Esophagus squamous epithelium (tissue), 5 donors: ENCODE results near the gene FOXK2. TPM values are rescaled to one million over a fixed set of nuclear protein-coding genes. Genes with fewer than 3 reads are reported as not detected.

Experiments
- DNase-seq: peaks from one replicate; lab custom pipeline; 2025; lab: John Stamatoyannopoulos, UW
- H3K27ac ChIP-seq, 4 donors: fragments of 200-600 bp; sonication (generic); one replicate each; pipeline ENCODE4 v1.5.1; 2016 to 2019; ENCODE audit warnings: mild to moderate bottlenecking in 1 of 4
- H3K27me3 ChIP-seq, 4 donors: fragments of 200-600 bp; sonication (generic); 1 replicate in 3 of 4; 2 replicates in 1 of 4; pipeline versions ENCODE4 v1.5.1 to v1.6.0; 2017 to 2021; ENCODE audit warnings: antibody characterized with exemption in 1 of 4
- H3K36me3 ChIP-seq, 3 donors: fragments of 200-600 bp; sonication (generic); one replicate each; pipeline ENCODE4 v1.5.1; 2016 to 2019
- H3K4me1 ChIP-seq, 3 donors: fragments of 200-600 bp; sonication (generic); one replicate each; pipeline ENCODE4 v1.5.1; 2017 to 2019
- H3K4me3 ChIP-seq, 4 donors: fragments of 200-600 bp; sonication (generic); 1 replicate in 3 of 4; 2 replicates in 1 of 4; pipeline ENCODE4 v1.5.1; 2016 to 2019; ENCODE audit warnings: mild to moderate bottlenecking in 2 of 4, moderate library complexity in 1 of 4
- H3K9me3 ChIP-seq, 3 donors: fragments of 200-600 bp; sonication (generic); one replicate each; pipeline ENCODE4 v1.5.1; 2016 to 2019
- CTCF ChIP-seq, 6 experiments: fragments of 450-650 bp in 4 of 6; fragments of 200-600 bp in 2 of 6; sonication (generic) in 2 of 6; IDR thresholded peaks; one replicate each; pipeline ENCODE4 v1.5.1; 2016 to 2019; ENCODE audit warnings: antibody characterized with exemption in 6 of 6, mild to moderate bottlenecking in 4 of 6, moderate library complexity in 4 of 6
- POLR2A ChIP-seq, 4 donors: fragments of 450-650 bp; IDR thresholded peaks; one replicate each; pipeline ENCODE4 v1.6.1; 2017; ENCODE audit warnings: antibody characterized with exemption in 4 of 4, mild to moderate bottlenecking in 4 of 4, moderate library complexity in 3 of 4
- WGBS, 2 donors: methylation state at CpG; one replicate each; pipeline ENCODE4 v1.1.5; 2018; 5-methylcytosine and 5-hydroxymethylcytosine counted together
- intact Hi-C: fragments of 100-400 bp; cut with DNase I; formaldehyde crosslinking; loops from one replicate; pipeline ENCODE4 v1.15.0; 2022
- total RNA-seq, 4 donors: library from RNA; depleted of rRNA; stranded (reverse); fragments of >200 nt; gene quantifications; one replicate each; pipeline ENCODE4 v1.1.0, GENCODE V29; 2016
- donor health status: DM: yes; HTN: yes; CAD: no.

The FOXK2 gene
- total RNA-seq, 4 donors from 2014 or later, result 26.3 to 38.2 (median 34.5) TPM

- Histone ChIP-seq H3K9me3 (no peaks in the 10 kb centered on the region), H3K4me3 (no peak overlapping the region), H3K27me3 (no peaks in the 10 kb centered on the region), H3K36me3 (peaks cover 35 to 100% (median 54%) of the 10 kb centered on the region in 3 donors), H3K4me1 (peaks cover 0 to 3% (median 0%) of the 10 kb centered on the region in 3 donors), H3K27ac (no peak overlapping the region)
- TF ChIP-seq CTCF (IDR thresholded peaks at IDR 0.05), result no peak
- no peak for TF ChIP-seq POLR2A (IDR thresholded peaks at IDR 0.05)
- intact Hi-C loops, result no loop called here
- WGBS, 2 donors, result 83% methylated on average over 3 to 7 of the region's 8 CpGs
- no peak for DNase-seq
Observed at GRCh38 chr17:82477934-82478333, 41.6 kb upstream of the FOXK2 start.

GRCh38 chr17:82479602-82480001 lies 39.9 kb upstream of the FOXK2 start:
- Histone ChIP-seq H3K4me1 (peaks cover 0 to 3% (median 0%) of the 10 kb centered on the region in 3 donors), H3K9me3 (no peaks in the 10 kb centered on the region), H3K4me3 (no peak overlapping the region), H3K36me3 (peaks cover 43 to 100% (median 54%) of the 10 kb centered on the region in 3 donors), H3K27ac (no peak overlapping the region), H3K27me3 (no peaks in the 10 kb centered on the region)
- DNase-seq, result no peak
- TF ChIP-seq CTCF (IDR thresholded peaks at IDR 0.05) (no peak), POLR2A (IDR thresholded peaks at IDR 0.05) (no peak)
- intact Hi-C loops, result no loop called here
- 79 to 92% methylated on average over 5 of the region's 5 CpGs for WGBS, 2 donors

GRCh38 chr17:82480318-82480717 lies 39.2 kb upstream of the FOXK2 start:
- TF ChIP-seq CTCF (IDR thresholded peaks at IDR 0.05), result no peak
- no peak for TF ChIP-seq POLR2A (IDR thresholded peaks at IDR 0.05)
- no peak for DNase-seq
- peaks cover 49 to 100% (median 61%) of the 10 kb centered on the region in 3 donors for H3K36me3 ChIP-seq
- peaks cover 0 to 3% (median 0%) of the 10 kb centered on the region in 3 donors for H3K4me1 ChIP-seq
- 60% methylated on average over 1 of the region's 9 CpGs; no CpG with 5 or more reads in 1 of the 2 donors for WGBS, 2 donors
- H3K4me3 ChIP-seq, result no peak overlapping the region
- no peak overlapping the region for H3K27ac ChIP-seq
- no peaks in the 10 kb centered on the region for H3K27me3 ChIP-seq
- H3K9me3 ChIP-seq, result no peaks in the 10 kb centered on the region
- intact Hi-C loops, result no loop called here

GRCh38 chr17:82483204-82483660 lies 36.3 kb upstream of the FOXK2 start:
- TF ChIP-seq CTCF (IDR thresholded peaks at IDR 0.05) (no peak), POLR2A (IDR thresholded peaks at IDR 0.05) (no peak)
- Histone ChIP-seq H3K9me3 (no peaks in the 10 kb centered on the region), H3K4me1 (peaks cover 0 to 13% (median 7%) of the 10 kb centered on the region in 3 donors), H3K36me3 (peaks cover 53 to 100% (median 88%) of the 10 kb centered on the region in 3 donors), H3K27me3 (no peaks in the 10 kb centered on the region), H3K4me3 (no peak overlapping the region), H3K27ac (no peak overlapping the region)
- 93 to 94% methylated on average over 4 to 6 of the region's 6 CpGs for WGBS, 2 donors
- DNase-seq, result no peak
- intact Hi-C loops, result no loop called here

DNA sequence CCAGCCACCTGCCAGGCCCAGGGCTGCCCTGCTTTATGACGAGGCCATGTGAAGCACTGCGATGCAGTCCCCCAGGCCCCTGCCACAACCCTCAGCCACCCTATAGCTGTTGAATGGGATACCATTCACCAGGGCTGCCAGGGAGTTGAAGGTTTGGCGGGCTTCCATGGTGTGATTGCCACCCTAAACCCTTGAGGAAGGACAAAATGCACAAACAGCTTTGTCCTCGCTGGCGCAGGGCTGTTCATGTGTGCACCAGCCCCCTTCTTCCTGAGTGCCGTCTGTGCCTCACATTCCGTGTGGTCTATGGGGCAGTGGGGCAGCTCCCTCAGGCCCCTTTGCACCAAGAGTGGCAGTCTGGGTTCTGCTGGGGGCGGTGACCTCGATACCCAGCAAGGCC lies 35.7 kb upstream of the FOXK2 start:
- Histone ChIP-seq H3K36me3 (peaks cover 49 to 100% (median 83%) of the 10 kb centered on the region in 3 donors), H3K9me3 (no peaks in the 10 kb centered on the region), H3K4me1 (peaks cover 0 to 16% (median 7%) of the 10 kb centered on the region in 3 donors), H3K27me3 (no peaks in the 10 kb centered on the region), H3K4me3 (no peak overlapping the region), H3K27ac (no peak overlapping the region)
- intact Hi-C loops, result no loop called here
- WGBS, 2 donors, result 89 to 90% methylated on average over 2 to 7 of the region's 9 CpGs
- DNase-seq, result no peak
- TF ChIP-seq POLR2A (IDR thresholded peaks at IDR 0.05) (no peak), CTCF (IDR thresholded peaks at IDR 0.05) (no peak)
